HG03460 (cell line): ENCODE data around the gene RPS25.
A peak's percentile ranks its signal among the peaks of the same experiment; 100 is the strongest.
"Not testable (repeated sequence)": the region's sequence is repeated elsewhere in the genome, so short reads cannot be mapped to it uniquely, and the experiment has no call there.

Source experiments
- ATAC-seq: cut with Tn5 transposase; IDR thresholded peaks from one replicate; pipeline ENCODE4 v1.9.1; 2021; ENCODE audit not compliant: unreplicated experiment

The RPS25 gene

GRCh38 chr11:119016216-119017009 lies 1.7 kb downstream of the RPS25 start:
- no peak for ATAC-seq

- no peak for ATAC-seq
Observed at GRCh38 chr11:119015054-119015611, 3.0 kb downstream of the RPS25 start.

DNA sequence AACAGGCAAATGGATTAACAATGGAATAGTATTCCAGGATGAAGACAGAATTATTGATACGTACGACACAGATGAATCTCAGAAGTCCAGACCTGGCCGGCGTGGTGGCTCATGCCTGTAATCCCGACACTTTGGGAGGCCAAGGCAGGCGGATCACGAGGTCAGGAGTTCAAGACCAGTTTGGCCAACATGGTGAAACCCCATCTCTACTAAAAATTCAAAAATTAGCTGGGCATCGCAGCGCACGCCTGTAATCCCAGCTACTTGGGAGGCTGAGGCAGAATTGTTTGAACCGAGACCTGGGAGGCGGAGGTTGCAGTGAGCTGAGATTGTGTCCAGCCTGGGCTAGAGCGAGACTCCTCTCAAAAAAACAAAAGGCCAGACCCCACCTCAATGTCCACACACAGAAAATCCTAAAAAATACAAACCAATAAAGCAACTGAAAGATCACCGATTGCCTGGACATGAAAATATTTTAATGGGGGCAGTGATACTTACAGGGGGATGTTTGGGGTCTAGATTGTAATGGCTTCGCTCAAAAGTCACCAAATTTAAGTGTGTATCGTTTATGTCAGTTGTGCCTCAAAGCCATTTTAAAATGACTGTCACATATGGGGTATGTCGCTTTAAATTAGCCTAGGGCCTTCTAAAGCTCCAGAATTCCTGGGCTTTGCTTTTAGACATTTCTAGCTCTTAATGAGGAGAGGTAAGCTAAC lies 3.8 kb downstream of the RPS25 start:
- ATAC-seq: no peak

GRCh38 chr11:119012629-119013170 lies 5.4 kb downstream of the RPS25 start:
- no peak for ATAC-seq

- ATAC-seq: no peak
Observed at GRCh38 chr11:119011476-119012053, 6.6 kb downstream of the RPS25 start.

- no peak for ATAC-seq
Observed at GRCh38 chr11:119006656-119007055, 11.5 kb downstream of the RPS25 start.

GRCh38 chr11:119000906-119001305 lies 17.2 kb downstream of the RPS25 start:
- ATAC-seq: no peak

- no peak for ATAC-seq
Observed at GRCh38 chr11:118998822-118999221, 19.3 kb downstream of the RPS25 start.

DNA sequence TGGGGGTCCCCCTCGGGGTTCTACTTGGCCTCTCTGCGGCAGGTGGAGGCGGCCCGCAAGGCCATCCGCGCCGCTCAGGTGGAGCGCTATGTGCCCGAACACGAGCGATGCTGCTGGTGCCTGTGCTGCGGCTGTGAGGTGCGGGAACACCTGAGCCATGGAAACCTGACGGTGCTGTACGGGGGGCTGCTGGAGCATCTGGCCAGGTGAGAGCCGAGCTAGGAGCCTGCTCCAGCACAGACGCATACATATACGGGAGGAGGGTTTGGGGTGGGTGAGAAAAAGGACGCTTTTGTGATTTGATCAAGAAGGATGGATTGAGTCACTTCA lies 19.8 kb downstream of the RPS25 start:
- peak; percentile 3 for ATAC-seq

DNA sequence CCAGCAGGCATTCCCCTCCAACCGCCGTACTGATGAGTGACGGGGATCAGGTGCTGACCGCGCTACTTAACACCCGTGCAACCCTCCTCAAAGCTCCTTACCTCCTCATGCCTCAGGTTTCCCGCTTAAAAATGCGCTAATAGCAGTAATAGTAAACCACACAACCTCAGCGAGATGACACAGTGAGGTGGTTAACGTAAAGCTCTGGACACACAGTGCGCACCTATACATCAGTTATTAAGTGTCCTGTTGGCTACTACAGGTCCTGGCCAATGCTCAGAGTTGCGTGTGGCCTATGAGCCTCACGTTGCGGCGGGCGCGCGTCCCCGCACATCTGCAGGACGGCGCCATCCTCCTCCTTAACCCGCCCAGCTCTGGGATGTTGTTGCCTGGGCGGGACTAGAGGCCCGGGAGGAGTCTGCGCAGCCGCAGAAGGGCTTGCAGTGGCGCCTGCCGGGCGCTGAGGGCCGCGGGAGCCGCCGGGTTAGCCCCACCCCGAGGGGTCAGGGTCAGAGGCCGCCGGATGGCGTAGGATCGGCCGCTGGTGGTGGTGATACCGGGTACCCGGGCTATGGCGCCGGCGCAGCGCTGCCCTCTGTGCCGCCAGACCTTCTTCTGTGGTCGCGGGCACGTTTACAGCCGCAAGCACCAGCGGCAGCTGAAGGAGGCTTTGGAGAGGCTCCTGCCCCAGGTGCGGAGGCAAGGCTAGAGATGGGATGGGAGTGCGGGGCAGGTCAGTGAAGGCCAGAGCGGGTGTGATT lies 20.3 kb downstream of the RPS25 start, which contains the start of gene CENATAC:
Gene CENATAC (plus strand): TSS at position 512 of the 761 bp plus-strand sequence. CDS start 60 bp downstream, at position 572.
- ATAC-seq: peak; percentile 87

GRCh38 chr11:118996926-118997626 lies 21.1 kb downstream of the RPS25 start:
- peak; percentile 19 for ATAC-seq

DNA sequence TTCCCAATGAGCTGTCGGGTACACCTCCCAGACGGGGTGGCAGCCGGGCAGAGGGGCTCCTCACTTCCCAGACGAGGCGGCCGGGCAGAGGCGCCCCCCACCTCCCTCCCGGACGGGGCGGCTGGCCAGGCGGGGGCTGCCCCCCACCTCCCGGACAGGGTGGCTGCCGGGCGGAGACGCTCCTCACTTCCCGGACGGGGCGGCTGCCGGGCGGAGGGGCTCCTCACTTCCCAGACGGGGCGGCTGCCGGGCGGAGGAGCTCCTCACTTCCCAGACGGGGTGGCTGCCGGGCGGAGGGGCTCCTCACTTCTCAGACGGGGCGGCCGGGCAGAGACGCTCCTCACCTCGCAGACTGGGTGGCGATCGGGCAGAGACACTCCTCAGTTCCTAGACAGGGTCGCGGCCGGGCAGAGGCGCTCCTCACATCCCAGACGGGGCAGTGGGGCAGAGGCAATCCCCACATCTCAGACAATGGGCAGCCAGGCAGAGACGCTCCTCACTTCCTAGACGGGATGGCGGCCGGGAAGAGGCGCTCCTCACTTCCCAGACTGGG lies 26.6 kb downstream of the RPS25 start:
- not testable (repeated sequence) for ATAC-seq

DNA sequence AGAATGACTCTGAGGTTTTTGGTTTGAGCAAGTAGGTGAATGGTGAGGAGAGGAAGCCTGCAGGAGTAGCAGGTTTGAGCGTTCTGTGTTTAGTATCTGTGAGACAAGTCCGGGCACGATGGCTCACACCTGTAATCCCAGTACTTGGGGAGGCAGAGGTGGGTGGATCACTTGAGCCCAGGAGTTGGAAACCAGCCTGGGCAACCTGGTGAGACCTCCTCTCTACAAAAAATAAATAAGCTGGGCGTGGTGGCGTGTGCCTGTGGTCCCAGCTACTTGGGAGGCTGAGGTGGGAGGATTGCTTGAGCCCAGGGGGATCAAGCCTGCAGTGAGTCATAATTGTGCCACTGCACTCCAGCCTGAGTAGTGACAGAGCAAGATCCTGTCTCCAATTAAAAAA lies 29.9 kb downstream of the RPS25 start:
- no peak for ATAC-seq

DNA sequence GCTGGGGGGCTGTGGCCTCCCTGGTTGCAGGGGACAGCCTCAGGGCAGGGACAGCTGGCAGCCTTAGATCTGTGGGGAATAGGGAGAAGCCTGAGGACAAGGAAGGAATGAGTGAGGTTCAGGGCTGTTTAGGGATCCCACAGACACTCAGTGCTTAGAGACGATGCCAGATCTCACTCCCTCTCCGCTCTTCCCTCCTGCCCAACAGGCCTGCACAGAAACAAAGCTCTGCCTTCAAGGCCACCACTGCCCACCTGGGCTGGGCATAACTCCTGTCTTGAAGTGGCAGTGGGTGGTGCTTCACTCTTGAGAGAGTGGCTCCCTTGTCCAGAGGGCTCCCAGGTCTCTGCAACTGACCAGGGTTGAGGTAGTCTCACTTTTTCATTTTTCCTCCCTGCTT lies 33.3 kb downstream of the RPS25 start:
- no peak for ATAC-seq

DNA sequence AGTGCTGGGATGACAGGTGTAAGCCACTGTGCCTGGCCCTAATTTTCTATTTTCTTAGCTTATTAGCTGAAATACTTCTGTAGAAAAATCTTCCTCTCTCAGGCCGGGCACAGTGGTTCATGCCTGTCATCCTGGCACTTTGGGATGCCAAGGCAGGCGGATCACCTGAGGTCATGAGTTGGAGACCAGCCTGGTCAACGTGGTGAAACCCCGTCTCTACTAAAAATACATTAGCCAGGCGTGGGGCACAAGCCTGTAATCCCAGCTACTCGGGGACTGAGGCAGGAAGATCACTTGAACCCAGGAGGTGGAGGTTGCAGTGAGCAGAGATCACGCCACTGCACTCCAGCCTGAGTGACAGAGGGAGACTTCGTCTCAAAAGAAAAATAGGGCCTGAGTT lies 33.8 kb downstream of the RPS25 start:
- not testable (repeated sequence) for ATAC-seq

GRCh38 chr11:118980191-118980881 lies 37.8 kb downstream of the RPS25 start:
- ATAC-seq: no peak

DNA sequence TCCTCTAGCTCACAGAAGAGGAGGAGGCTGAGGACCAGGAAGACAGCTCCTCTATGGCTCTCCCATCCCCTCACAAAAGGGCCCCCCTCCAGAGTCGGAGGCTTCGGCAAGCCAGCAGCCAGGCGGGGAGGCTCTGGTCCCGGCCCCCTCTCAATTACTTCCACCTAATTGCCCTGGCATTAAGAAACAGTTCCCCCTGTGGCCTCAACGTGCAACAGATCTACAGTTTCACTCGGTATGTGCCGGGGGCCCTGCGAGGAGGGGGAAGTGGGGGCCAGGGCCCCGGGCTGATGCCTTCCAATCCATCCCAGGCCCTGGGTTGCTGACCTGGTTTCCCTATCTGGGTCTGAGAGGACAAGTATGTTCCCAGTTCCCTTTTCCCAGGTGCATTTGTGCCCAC lies 38.7 kb downstream of the RPS25 start:
- no peak for ATAC-seq

DNA sequence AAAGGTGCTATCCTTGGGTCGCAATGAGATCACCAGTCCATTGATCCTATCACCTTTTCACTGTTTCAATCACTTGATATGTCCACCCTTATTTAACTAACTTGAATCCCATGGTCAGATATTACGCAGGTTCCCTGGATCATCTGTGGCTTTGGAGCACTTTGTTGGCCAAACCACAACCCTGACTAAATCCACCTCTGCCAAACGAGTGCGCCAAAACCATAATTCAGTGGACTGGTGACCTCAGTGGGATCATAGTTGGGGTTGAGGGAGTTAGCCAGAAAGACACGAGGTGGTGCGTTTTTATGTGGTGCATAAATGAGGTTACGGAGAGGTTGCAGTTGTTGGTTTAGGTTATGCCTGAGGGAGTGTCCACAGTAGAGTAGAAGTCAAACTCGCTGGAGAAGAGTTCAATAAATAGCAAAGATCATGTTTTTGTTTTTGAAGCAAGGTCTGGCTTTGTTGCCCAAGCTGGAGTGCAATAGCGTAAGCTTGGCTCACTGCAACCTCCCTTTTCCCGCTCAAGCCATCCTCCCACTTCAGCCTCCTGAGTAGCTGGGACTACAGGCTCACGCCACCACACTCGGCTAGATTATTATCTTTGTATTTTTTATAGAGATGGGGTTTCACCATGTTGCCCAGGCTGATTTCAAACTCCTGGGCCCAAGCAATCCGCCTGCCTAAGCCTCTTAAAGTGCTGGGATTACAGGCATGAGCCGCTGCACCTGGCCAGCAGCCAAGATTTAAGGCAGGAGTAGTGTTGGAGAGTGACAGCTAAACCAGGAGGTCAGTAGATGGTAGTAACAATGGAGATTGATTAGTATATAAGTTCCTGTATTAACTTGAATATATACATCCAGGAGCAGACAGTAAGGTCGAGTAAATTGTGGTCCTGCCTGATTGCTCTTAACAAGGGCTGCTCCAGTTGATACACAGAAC lies 42.1 kb downstream of the RPS25 start:
- ATAC-seq: no peak
